ENCODE results near the gene CCDC183.

The CCDC183 gene

DNA sequence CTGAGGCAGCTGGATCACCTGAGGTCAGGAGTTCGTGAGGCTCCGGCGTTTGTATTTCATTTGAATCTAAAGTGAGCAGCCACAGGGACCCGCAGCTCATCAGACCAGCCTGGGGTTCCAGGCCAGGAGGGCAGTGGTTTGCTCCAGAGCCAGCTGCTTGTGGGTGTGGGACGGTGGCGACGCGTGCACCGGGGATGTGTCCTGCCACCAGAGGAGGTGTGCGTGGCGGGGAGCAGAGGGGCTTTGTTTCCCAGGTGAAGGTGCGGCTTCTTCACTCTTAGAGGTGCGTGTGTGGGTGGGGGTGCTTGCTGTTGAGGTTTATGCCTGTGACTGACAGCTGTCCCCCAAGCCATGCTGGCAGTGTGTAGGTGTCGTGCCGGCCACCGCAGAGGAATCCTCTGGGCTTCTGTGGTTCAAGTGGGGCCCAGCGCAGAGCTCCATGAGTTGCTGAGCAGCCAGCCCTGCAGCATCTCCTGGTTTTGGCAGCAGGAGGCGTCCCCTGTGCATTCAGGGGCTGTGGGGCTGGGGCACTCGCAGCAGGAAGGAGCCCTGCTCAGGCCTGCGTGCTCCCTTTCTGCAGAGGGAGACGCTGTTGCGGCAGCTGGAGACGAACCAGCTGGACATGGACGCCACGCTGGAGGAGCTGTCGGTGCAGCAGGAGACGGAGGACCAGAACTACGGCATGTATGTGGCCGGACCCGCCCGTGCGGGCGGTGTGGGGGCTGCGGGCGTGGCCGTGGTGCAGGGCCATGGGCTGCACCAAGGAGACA is 39.2 kb downstream of the CCDC183 start:
- Histone ChIP-seq H3K79me1 (replicated peaks; ENCODE audit: low read length, poor library complexity, severe bottlenecking) (peaks cover 20% of the 10 kb centered on the region), H2AFZ (ENCODE audit: low read depth, low read length) (no peak overlapping the region), H3K36me3 (ENCODE audit: control insufficient read depth in 1 of 2, insufficient read depth in 2 of 2, low read depth in 1 of 2, low read length in 2 of 2) (peaks cover 42 to 84% of the 10 kb centered on the region in 2 experiments), H3K14ac (ENCODE audit: low read length in 2 of 2) (no peak overlapping the region), H3K18ac (ENCODE audit: low read depth in 1 of 2, low read length in 2 of 2) (no peak overlapping the region), H3K23ac (ENCODE audit: low read length in 2 of 2) (no peak overlapping the region), H3K27me3 (ENCODE audit: control insufficient read depth in 1 of 2, insufficient read depth in 1 of 2, low read length in 2 of 2) (no peaks in the 10 kb centered on the region), H3K4me3 (ENCODE audit: insufficient read depth in 1 of 2, low read depth in 1 of 2, low read length in 2 of 2) (no peak overlapping the region), H2BK120ac (ENCODE audit: low read depth, low read length) (no peak overlapping the region), H3K27ac (ENCODE audit: low read length, poor library complexity, severe bottlenecking) (no peak overlapping the region), H2BK12ac (ENCODE audit: low read length in 2 of 2) (no peak overlapping the region), H3K4ac (ENCODE audit: low read depth in 1 of 2, low read length in 2 of 2) (no peak overlapping the region), H4K8ac (ENCODE audit: low read length) (no peak overlapping the region), H4K91ac (ENCODE audit: low read length) (no peak overlapping the region), H3K9me3 (ENCODE audit: control insufficient read depth, low read length) (no peaks in the 10 kb centered on the region), H2AK5ac (ENCODE audit: low read length, severe bottlenecking) (no peak overlapping the region), H2BK5ac (ENCODE audit: low read depth, low read length, poor library complexity, severe bottlenecking) (no peak overlapping the region), H3K9ac (ENCODE audit: low read length) (no peak overlapping the region), H3K4me1 (ENCODE audit: control insufficient read depth, insufficient read depth, low read depth, low read length) (peaks cover 20% of the 10 kb centered on the region), H2BK15ac (ENCODE audit: low read depth, poor library complexity, severe bottlenecking) (no peak overlapping the region), H3K4me2 (ENCODE audit: low read length, poor library complexity, severe bottlenecking) (no peak overlapping the region)
- 96% methylated on average over 34 of the region's 36 CpGs for WGBS
- no peak for DNase-seq

DNA sequence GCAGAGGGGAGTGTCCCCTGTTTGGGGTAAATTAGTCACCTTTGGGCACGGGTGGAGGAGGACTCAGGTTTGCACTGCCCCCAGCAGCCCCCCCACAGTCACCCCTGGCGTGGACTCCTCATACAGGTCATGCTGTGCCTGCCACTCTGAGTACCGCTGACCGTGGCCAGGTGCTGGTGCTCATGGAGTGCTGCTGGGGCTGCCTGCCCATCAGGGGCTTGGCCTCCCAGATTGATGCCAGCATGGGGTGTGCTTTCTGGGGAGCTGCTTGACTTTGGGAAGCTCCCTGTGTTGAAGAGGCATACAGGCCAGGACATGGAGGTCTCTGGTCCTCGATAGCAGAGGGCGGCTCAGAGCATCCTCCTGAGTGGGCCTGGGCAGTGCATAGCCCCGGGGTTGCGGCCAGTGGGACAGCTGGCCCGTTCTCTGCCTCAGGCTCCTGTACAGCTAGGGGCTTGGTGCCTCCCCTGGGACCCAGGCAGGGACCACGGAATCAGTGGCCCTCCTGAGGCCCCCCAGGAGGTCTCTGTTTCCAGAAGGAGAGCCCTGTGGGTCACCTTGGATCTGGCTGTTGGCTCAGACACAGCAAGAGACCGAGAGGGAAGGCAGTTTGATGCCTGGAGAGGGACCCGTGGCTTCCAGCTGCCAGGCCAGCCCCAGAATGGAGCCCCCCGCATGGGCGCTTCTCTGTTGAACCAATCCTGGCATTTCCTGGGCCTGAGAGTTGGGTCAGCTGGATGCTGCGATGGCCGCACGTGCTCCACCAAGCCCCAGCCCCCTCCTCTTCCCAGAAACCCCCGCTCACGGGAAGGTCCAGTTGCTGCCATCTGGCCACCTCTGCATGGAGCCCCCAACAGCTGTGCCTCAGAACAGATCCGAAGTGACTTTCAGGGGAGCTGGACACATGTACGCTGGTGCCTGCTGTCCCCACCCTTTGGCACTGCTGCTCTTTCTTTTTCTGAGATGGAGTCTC is 40.1 kb downstream of the CCDC183 start:
- DNase-seq = no peak
- Histone ChIP-seq H2AFZ (ENCODE audit: low read depth, low read length) (no peak overlapping the region), H3K4ac (ENCODE audit: low read depth in 1 of 2, low read length in 2 of 2) (no peak overlapping the region), H3K27me3 (ENCODE audit: control insufficient read depth in 1 of 2, insufficient read depth in 1 of 2, low read length in 2 of 2) (no peaks in the 10 kb centered on the region), H4K91ac (ENCODE audit: low read length) (no peak overlapping the region), H3K14ac (ENCODE audit: low read length in 2 of 2) (no peak overlapping the region), H4K8ac (ENCODE audit: low read length) (no peak overlapping the region), H3K4me3 (ENCODE audit: insufficient read depth in 1 of 2, low read depth in 1 of 2, low read length in 2 of 2) (no peak overlapping the region), H2BK15ac (ENCODE audit: low read depth, poor library complexity, severe bottlenecking) (no peak overlapping the region), H3K79me1 (replicated peaks; ENCODE audit: low read length, poor library complexity, severe bottlenecking) (peaks cover 20% of the 10 kb centered on the region), H2BK5ac (ENCODE audit: low read depth, low read length, poor library complexity, severe bottlenecking) (no peak overlapping the region), H3K9ac (ENCODE audit: low read length) (no peak overlapping the region), H3K9me3 (ENCODE audit: control insufficient read depth, low read length) (no peaks in the 10 kb centered on the region), H3K4me2 (ENCODE audit: low read length, poor library complexity, severe bottlenecking) (no peak overlapping the region), H2AK5ac (ENCODE audit: low read length, severe bottlenecking) (no peak overlapping the region), H3K18ac (ENCODE audit: low read depth in 1 of 2, low read length in 2 of 2) (no peak overlapping the region), H3K4me1 (ENCODE audit: control insufficient read depth, insufficient read depth, low read depth, low read length) (peaks cover 28% of the 10 kb centered on the region), H3K23ac (ENCODE audit: low read length in 2 of 2) (no peak overlapping the region), H2BK12ac (ENCODE audit: low read length in 2 of 2) (no peak overlapping the region), H3K27ac (ENCODE audit: low read length, poor library complexity, severe bottlenecking) (no peak overlapping the region), H3K36me3 (ENCODE audit: control insufficient read depth in 1 of 2, insufficient read depth in 2 of 2, low read depth in 1 of 2, low read length in 2 of 2) (peaks cover 34 to 76% of the 10 kb centered on the region in 2 experiments), H2BK120ac (ENCODE audit: low read depth, low read length) (no peak overlapping the region)
- 91% methylated on average over 20 of the region's 21 CpGs for WGBS

GRCh38 chr9:136837146-136837855 is 41.2 kb downstream of the CCDC183 start:
- DNase-seq = no peak
- Histone ChIP-seq H3K23ac (ENCODE audit: low read length in 2 of 2) (no peak overlapping the region), H3K14ac (ENCODE audit: low read length in 2 of 2) (no peak overlapping the region), H3K4me2 (ENCODE audit: low read length, poor library complexity, severe bottlenecking) (no peak overlapping the region), H3K9ac (ENCODE audit: low read length) (no peak overlapping the region), H3K9me3 (ENCODE audit: control insufficient read depth, low read length) (no peaks in the 10 kb centered on the region), H4K8ac (ENCODE audit: low read length) (no peak overlapping the region), H3K4me3 (ENCODE audit: insufficient read depth in 1 of 2, low read depth in 1 of 2, low read length in 2 of 2) (no peak overlapping the region), H3K27ac (ENCODE audit: low read length, poor library complexity, severe bottlenecking) (no peak overlapping the region), H2BK5ac (ENCODE audit: low read depth, low read length, poor library complexity, severe bottlenecking) (no peak overlapping the region), H3K4ac (ENCODE audit: low read depth in 1 of 2, low read length in 2 of 2) (no peak overlapping the region), H4K91ac (ENCODE audit: low read length) (no peak overlapping the region), H2BK120ac (ENCODE audit: low read depth, low read length) (no peak overlapping the region), H3K79me1 (replicated peaks; ENCODE audit: low read length, poor library complexity, severe bottlenecking) (peaks cover 9% of the 10 kb centered on the region), H3K27me3 (ENCODE audit: control insufficient read depth in 1 of 2, insufficient read depth in 1 of 2, low read length in 2 of 2) (no peaks in the 10 kb centered on the region), H2AK5ac (ENCODE audit: low read length, severe bottlenecking) (no peak overlapping the region), H3K36me3 (ENCODE audit: control insufficient read depth in 1 of 2, insufficient read depth in 2 of 2, low read depth in 1 of 2, low read length in 2 of 2) (peaks cover 24 to 68% of the 10 kb centered on the region in 2 experiments), H2BK12ac (ENCODE audit: low read length in 2 of 2) (no peak overlapping the region), H2AFZ (ENCODE audit: low read depth, low read length) (no peak overlapping the region), H3K18ac (ENCODE audit: low read depth in 1 of 2, low read length in 2 of 2) (no peak overlapping the region), H3K4me1 (ENCODE audit: control insufficient read depth, insufficient read depth, low read depth, low read length) (peaks cover 37% of the 10 kb centered on the region), H2BK15ac (ENCODE audit: low read depth, poor library complexity, severe bottlenecking) (no peak overlapping the region)
- 94% methylated on average over 23 of the region's 27 CpGs for WGBS
